MM.1S (cell line): ENCODE measurements around the gene OR5AU1.

Experiments used
- EZH2 ChIP-seq: fragments of 300-600 bp; sonication (generic); optimal IDR thresholded peaks from 2 replicates; pipeline ENCODE3; 2017; ENCODE audit warnings: low read depth, mild to moderate bottlenecking, antibody characterized with exemption, low read length, mixed read lengths
- TF ChIP-seq, protein P1 (sequence below): fragments of 300-600 bp; sonication (generic); IDR thresholded peaks from 2 replicates; pipeline ENCODE4 v1.5.1; 2016; ENCODE audit warnings: antibody characterized with exemption, low read length, mixed read lengths

DNA sequence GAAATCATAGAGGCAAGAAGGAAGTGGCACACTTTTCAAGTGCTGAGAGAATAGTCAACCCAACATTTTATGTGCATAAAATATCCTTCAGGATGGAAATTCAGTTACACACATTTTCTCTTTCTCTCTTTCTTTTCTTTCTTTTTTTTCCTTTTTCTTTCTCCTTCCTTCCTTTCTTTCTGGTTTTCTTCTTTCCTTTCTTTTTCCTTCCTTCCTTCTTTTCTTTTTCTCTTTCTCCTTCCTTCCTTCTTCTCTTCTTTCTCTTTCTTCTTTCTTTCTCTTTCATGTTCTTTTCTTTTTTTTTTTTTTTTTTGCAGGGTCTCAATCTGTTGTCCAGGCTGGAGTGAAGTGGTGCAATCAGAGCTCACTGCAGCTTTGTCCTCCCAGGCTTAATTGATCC lies 38.7 kb upstream of the OR5AU1 start:
- TF ChIP-seq, protein P1, sequence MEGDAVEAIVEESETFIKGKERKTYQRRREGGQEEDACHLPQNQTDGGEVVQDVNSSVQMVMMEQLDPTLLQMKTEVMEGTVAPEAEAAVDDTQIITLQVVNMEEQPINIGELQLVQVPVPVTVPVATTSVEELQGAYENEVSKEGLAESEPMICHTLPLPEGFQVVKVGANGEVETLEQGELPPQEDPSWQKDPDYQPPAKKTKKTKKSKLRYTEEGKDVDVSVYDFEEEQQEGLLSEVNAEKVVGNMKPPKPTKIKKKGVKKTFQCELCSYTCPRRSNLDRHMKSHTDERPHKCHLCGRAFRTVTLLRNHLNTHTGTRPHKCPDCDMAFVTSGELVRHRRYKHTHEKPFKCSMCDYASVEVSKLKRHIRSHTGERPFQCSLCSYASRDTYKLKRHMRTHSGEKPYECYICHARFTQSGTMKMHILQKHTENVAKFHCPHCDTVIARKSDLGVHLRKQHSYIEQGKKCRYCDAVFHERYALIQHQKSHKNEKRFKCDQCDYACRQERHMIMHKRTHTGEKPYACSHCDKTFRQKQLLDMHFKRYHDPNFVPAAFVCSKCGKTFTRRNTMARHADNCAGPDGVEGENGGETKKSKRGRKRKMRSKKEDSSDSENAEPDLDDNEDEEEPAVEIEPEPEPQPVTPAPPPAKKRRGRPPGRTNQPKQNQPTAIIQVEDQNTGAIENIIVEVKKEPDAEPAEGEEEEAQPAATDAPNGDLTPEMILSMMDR, result no peak
- no peak for TF ChIP-seq EZH2
